Measurements from ENCODE around the gene GPRIN1. TPM values are rescaled to one million over a fixed set of nuclear protein-coding genes. Genes with fewer than 3 reads are reported as not detected.

The GPRIN1 gene
- total RNA-seq, 1 donor from 2014 or later, result 39.0 TPM

DNA sequence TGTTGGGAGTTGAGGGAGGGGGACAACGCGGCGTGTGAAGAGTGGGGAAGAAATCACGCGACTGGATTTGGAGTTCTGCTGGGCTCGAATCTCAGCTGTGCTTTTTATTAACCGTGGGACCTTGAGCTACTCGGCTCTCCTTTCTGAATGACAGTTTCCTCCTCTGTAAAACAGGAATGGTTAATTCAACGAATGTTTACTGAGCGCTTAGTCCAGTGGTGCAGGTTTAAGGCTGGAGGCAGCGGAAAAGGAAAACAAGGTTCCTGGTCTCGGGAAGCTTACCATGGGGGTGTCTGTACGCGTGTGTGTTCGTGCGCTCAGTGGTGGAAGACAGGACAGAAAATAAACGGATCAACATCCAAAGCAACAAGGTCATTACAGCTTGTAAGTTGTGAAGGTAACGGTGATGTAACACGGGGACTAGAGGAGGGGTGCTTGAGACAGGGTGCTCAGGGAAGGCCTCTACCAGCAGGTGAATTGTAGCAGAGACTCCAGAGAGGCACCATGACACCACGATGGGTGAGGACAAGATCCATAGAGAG is 20.8 kb upstream of the GPRIN1 start:
- TF ChIP-seq, protein P1, sequence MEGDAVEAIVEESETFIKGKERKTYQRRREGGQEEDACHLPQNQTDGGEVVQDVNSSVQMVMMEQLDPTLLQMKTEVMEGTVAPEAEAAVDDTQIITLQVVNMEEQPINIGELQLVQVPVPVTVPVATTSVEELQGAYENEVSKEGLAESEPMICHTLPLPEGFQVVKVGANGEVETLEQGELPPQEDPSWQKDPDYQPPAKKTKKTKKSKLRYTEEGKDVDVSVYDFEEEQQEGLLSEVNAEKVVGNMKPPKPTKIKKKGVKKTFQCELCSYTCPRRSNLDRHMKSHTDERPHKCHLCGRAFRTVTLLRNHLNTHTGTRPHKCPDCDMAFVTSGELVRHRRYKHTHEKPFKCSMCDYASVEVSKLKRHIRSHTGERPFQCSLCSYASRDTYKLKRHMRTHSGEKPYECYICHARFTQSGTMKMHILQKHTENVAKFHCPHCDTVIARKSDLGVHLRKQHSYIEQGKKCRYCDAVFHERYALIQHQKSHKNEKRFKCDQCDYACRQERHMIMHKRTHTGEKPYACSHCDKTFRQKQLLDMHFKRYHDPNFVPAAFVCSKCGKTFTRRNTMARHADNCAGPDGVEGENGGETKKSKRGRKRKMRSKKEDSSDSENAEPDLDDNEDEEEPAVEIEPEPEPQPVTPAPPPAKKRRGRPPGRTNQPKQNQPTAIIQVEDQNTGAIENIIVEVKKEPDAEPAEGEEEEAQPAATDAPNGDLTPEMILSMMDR (conservative IDR thresholded peaks at IDR 0.05), result no peak
- H3K27ac Mint-ChIP-seq (ENCODE audit: unreplicated experiment), result no peak overlapping the region
- H3K4me3 Mint-ChIP-seq, result peak overlapping the region; percentile 65
- H3K36me3 Mint-ChIP-seq (ENCODE audit: low read depth), result no peaks in the 10 kb centered on the region
- peaks cover 6% of the 10 kb centered on the region for H3K4me1 Mint-ChIP-seq
- H3K9me3 Mint-ChIP-seq, result peaks cover 3% of the 10 kb centered on the region
- H3K27me3 Mint-ChIP-seq (ENCODE audit: low read depth), result peaks cover 92% of the 10 kb centered on the region
- no peak for DNase-seq (ENCODE audit: low read depth, low spot score)

DNA sequence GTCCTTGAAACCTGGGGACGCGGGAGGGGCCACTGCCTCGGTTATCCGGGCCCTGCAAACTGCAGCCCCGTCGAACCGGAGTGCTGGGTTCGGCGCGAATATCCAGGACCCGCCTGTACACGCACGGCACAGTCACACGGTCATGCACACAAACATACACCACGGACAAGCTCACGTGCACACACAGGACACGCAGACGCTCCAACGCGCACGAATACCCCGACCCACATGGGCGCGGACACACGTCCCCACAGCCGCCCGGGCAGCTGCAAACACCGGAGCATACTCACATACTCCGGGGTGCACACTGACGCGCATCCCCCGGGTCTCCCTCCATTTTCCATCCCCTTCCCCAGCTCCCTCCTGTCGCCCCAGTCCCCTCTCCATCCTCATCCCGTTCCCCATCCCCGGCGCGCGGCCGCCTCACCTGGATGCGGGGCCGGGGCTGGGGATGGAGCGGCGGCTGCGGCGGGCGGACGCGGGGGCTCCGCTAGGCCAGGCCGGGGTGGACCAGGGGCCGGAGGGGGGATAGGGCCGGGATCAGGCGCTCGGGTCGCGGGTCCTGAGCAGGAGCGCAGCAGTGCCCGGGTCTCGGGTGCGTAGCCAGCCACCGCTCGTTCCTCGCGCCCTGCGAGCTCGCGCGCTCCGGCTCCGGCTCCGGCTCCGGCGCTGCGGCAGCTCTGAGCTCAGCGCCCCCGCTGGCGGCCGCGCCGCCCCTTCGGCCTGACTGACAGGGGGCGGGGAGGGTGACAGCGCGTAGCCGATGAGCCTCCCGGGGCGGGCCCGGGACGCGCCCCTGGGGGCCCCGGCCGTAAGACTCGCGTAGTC is 20.1 kb upstream of the GPRIN1 start, which contains the start of the genes EIF4E1B and SNCB:
TSS of gene EIF4E1B (plus strand) at position 823 of the 828 bp plus-strand sequence. CDS start 12,113 bp downstream, outside the sequence.
TSS of gene SNCB (minus strand) at position 682 of the 828 bp plus-strand sequence. CDS start 880 bp downstream, outside the sequence.
- peaks cover 6% of the 10 kb centered on the region for H3K4me1 Mint-ChIP-seq
- TF ChIP-seq, protein P1 (conservative IDR thresholded peaks at IDR 0.05), result no peak
- peak within 1 kb of the TSS; percentile 81 for H3K4me3 Mint-ChIP-seq
- peak; percentile 53 for DNase-seq (ENCODE audit: low read depth, low spot score)
- peaks cover 2% of the 10 kb centered on the region for H3K9me3 Mint-ChIP-seq
- no peaks in the 10 kb centered on the region for H3K36me3 Mint-ChIP-seq (ENCODE audit: low read depth)
- H3K27ac Mint-ChIP-seq (ENCODE audit: unreplicated experiment), result no peak within 1 kb of the TSS
- H3K27me3 Mint-ChIP-seq (ENCODE audit: low read depth), result peaks cover 92% of the 10 kb centered on the region

DNA sequence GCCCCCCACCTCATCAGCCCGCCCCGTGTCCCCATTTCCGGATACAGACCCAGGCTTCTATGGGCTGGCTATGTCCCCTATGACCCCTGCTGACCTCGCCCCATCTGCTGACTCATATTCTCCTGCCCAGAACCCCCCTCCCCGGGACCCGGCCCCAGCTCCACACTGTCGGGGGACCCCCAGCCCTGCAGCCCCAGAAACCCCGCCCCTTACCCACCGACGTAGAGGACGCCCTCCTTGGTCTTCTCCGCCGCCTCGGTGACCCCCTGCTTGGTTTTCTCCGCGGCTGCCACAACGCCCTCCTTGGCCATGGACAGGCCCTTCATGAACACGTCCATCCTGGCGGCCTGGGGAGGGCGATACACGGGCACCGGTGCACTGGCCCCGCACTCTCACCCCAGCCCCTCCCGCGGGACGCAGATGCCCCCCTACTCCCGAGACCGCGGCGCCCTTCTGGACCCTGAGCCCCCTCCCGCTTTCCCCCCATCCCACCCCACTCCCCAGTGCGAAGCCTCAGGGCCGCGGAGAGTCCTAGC is 19.4 kb upstream of the GPRIN1 start:
- Mint-ChIP-seq H3K4me1 (peaks cover 6% of the 10 kb centered on the region), H3K36me3 (ENCODE audit: low read depth) (no peaks in the 10 kb centered on the region), H3K27ac (ENCODE audit: unreplicated experiment) (no peak overlapping the region), H3K9me3 (no peaks in the 10 kb centered on the region), H3K4me3 (peak overlapping the region; percentile 81), H3K27me3 (ENCODE audit: low read depth) (peaks cover 91% of the 10 kb centered on the region)
- TF ChIP-seq, protein P1 (conservative IDR thresholded peaks at IDR 0.05), result no peak
- DNase-seq (ENCODE audit: low read depth, low spot score), result no peak

GRCh38 chr5:176628406-176629228 is 18.7 kb upstream of the GPRIN1 start:
- Mint-ChIP-seq H3K27ac (ENCODE audit: unreplicated experiment) (no peak overlapping the region), H3K4me3 (peak overlapping the region; percentile 81), H3K4me1 (peaks cover 6% of the 10 kb centered on the region), H3K27me3 (ENCODE audit: low read depth) (peaks cover 91% of the 10 kb centered on the region), H3K36me3 (ENCODE audit: low read depth) (no peaks in the 10 kb centered on the region), H3K9me3 (no peaks in the 10 kb centered on the region)
- TF ChIP-seq, protein P1 (conservative IDR thresholded peaks at IDR 0.05), result no peak
- DNase-seq (ENCODE audit: low read depth, low spot score), result no peak

DNA sequence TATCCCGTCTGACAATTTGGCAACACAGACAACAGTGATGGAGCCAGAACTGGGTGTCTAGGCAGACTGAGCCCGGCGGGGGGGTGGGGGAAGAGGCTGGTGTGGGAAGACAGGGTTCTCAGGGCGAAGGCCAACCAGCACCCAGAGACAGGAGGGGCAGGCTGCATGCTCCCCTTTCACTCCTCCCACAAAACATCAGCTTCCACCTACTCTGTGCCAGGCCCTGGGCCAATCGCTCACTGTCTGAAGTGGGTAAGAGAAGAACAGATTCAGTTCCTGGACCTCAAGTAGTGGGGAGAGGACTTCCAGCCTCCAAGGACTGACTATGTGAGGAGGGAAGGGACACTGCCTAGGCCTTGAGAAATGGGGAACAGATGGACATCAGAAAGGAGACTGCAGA is 17.6 kb upstream of the GPRIN1 start:
- H3K4me1 Mint-ChIP-seq, result peaks cover 6% of the 10 kb centered on the region
- TF ChIP-seq, protein P1 (conservative IDR thresholded peaks at IDR 0.05), result no peak
- H3K9me3 Mint-ChIP-seq, result no peaks in the 10 kb centered on the region
- H3K4me3 Mint-ChIP-seq, result no peak overlapping the region
- no peak overlapping the region for H3K27ac Mint-ChIP-seq (ENCODE audit: unreplicated experiment)
- no peak for DNase-seq (ENCODE audit: low read depth, low spot score)
- H3K27me3 Mint-ChIP-seq (ENCODE audit: low read depth), result peaks cover 91% of the 10 kb centered on the region
- H3K36me3 Mint-ChIP-seq (ENCODE audit: low read depth), result no peaks in the 10 kb centered on the region
